IPS-15b (cell line): ENCODE results near the gene SERPINE2.

Experiments used
- H3K27me3 ChIP-seq: one replicate; pipeline ENCODE4 v1.6.1; 2013; ENCODE audit warnings: low read length; ENCODE audit not compliant: control insufficient read depth, insufficient read depth
- H3K36me3 ChIP-seq: one replicate; pipeline ENCODE4 v1.6.1; 2013; ENCODE audit warnings: low read length; ENCODE audit not compliant: control insufficient read depth, insufficient read depth
- H3K4me1 ChIP-seq: one replicate; pipeline ENCODE4 v1.6.1; 2013; ENCODE audit warnings: mild to moderate bottlenecking, low read length; ENCODE audit not compliant: control insufficient read depth, insufficient read depth
- H3K4me3 ChIP-seq: one replicate; pipeline ENCODE4 v1.5.1; 2013; ENCODE audit warnings: low read depth, low read length
- H3K9ac ChIP-seq: one replicate; pipeline ENCODE4 v1.6.1; 2013; ENCODE audit warnings: low read depth, mild to moderate bottlenecking, low read length
- H3K9me3 ChIP-seq: one replicate; pipeline ENCODE4 v1.6.1; 2013; ENCODE audit warnings: mild to moderate bottlenecking, low read length; ENCODE audit not compliant: control insufficient read depth, insufficient read depth

The SERPINE2 gene

GRCh38 chr2:224039080-224039769 lies at the start of gene SERPINE2:
SERPINE2 (minus strand) TSS chr2:224039286; CDS start chr2:224001900, 37,386 bp downstream.
- peak within 1 kb of the TSS; percentile 32 for H3K9ac ChIP-seq
- peak within 1 kb of the TSS; percentile 90 for H3K4me3 ChIP-seq
- no peaks in the 10 kb centered on the region for H3K9me3 ChIP-seq
- peaks cover 48% of the 10 kb centered on the region for H3K27me3 ChIP-seq
- H3K4me1 ChIP-seq: peaks cover 4% of the 10 kb centered on the region
- no peaks in the 10 kb centered on the region for H3K36me3 ChIP-seq

GRCh38 chr2:224086226-224086914 lies 47.3 kb upstream of the SERPINE2 start:
- Histone ChIP-seq H3K4me1 (no peaks in the 10 kb centered on the region), H3K9ac (no peak overlapping the region), H3K4me3 (no peak overlapping the region), H3K27me3 (no peaks in the 10 kb centered on the region), H3K9me3 (no peaks in the 10 kb centered on the region), H3K36me3 (no peaks in the 10 kb centered on the region)

GRCh38 chr2:224085811-224086210 lies 46.7 kb upstream of the SERPINE2 start:
- no peaks in the 10 kb centered on the region for H3K36me3 ChIP-seq
- no peaks in the 10 kb centered on the region for H3K9me3 ChIP-seq
- no peak overlapping the region for H3K4me3 ChIP-seq

GRCh38 chr2:224085246-224085645 lies 46.2 kb upstream of the SERPINE2 start:
- H3K27me3 ChIP-seq: no peaks in the 10 kb centered on the region

More at GRCh38 chr2:224085811-224086210, 46.7 kb upstream of the SERPINE2 start:
- Histone ChIP-seq H3K9ac (no peak overlapping the region), H3K4me1 (no peaks in the 10 kb centered on the region), H3K27me3 (no peaks in the 10 kb centered on the region)

GRCh38 chr2:224084266-224084892 lies 45.3 kb upstream of the SERPINE2 start:
- Histone ChIP-seq H3K4me3 (no peak overlapping the region), H3K36me3 (no peaks in the 10 kb centered on the region), H3K27me3 (no peaks in the 10 kb centered on the region), H3K4me1 (no peaks in the 10 kb centered on the region), H3K9ac (no peak overlapping the region), H3K9me3 (no peaks in the 10 kb centered on the region)

More at GRCh38 chr2:224085246-224085645, 46.2 kb upstream of the SERPINE2 start:
- Histone ChIP-seq H3K9me3 (no peaks in the 10 kb centered on the region), H3K4me3 (no peak overlapping the region), H3K9ac (no peak overlapping the region), H3K36me3 (no peaks in the 10 kb centered on the region), H3K4me1 (no peaks in the 10 kb centered on the region)

GRCh38 chr2:224083638-224084037 lies 44.6 kb upstream of the SERPINE2 start:
- Histone ChIP-seq H3K9me3 (no peaks in the 10 kb centered on the region), H3K4me1 (no peaks in the 10 kb centered on the region), H3K36me3 (no peaks in the 10 kb centered on the region), H3K9ac (no peak overlapping the region), H3K4me3 (no peak overlapping the region), H3K27me3 (no peaks in the 10 kb centered on the region)

GRCh38 chr2:224078656-224079055 lies 39.6 kb upstream of the SERPINE2 start:
- no peaks in the 10 kb centered on the region for H3K4me1 ChIP-seq
- no peak overlapping the region for H3K4me3 ChIP-seq
- H3K9me3 ChIP-seq: no peaks in the 10 kb centered on the region
- no peak overlapping the region for H3K9ac ChIP-seq
- no peaks in the 10 kb centered on the region for H3K36me3 ChIP-seq
- no peaks in the 10 kb centered on the region for H3K27me3 ChIP-seq

- no peaks in the 10 kb centered on the region for H3K4me1 ChIP-seq
- H3K27me3 ChIP-seq: no peaks in the 10 kb centered on the region
- H3K9ac ChIP-seq: no peak overlapping the region
- H3K9me3 ChIP-seq: no peaks in the 10 kb centered on the region
- H3K4me3 ChIP-seq: no peak overlapping the region
- no peaks in the 10 kb centered on the region for H3K36me3 ChIP-seq
Observed at GRCh38 chr2:224077773-224078507, 38.9 kb upstream of the SERPINE2 start.

- no peak overlapping the region for H3K4me3 ChIP-seq
- no peak overlapping the region for H3K9ac ChIP-seq
- H3K9me3 ChIP-seq: no peaks in the 10 kb centered on the region
- no peaks in the 10 kb centered on the region for H3K36me3 ChIP-seq
- H3K4me1 ChIP-seq: no peaks in the 10 kb centered on the region
- H3K27me3 ChIP-seq: no peaks in the 10 kb centered on the region
Observed at GRCh38 chr2:224075588-224075987, 36.5 kb upstream of the SERPINE2 start.

- Histone ChIP-seq H3K9me3 (no peaks in the 10 kb centered on the region), H3K4me3 (no peak overlapping the region), H3K9ac (no peak overlapping the region), H3K36me3 (no peaks in the 10 kb centered on the region), H3K4me1 (no peaks in the 10 kb centered on the region), H3K27me3 (no peaks in the 10 kb centered on the region)
Observed at GRCh38 chr2:224073676-224074075, 34.6 kb upstream of the SERPINE2 start.

GRCh38 chr2:224072541-224073188 lies 33.6 kb upstream of the SERPINE2 start:
- Histone ChIP-seq H3K9ac (no peak overlapping the region), H3K27me3 (no peaks in the 10 kb centered on the region), H3K36me3 (no peaks in the 10 kb centered on the region), H3K9me3 (no peaks in the 10 kb centered on the region), H3K4me3 (no peak overlapping the region), H3K4me1 (no peaks in the 10 kb centered on the region)
